Loucy (cell line): Measurements from ENCODE around the gene ITGB6.

Experiments
- H2AFZ ChIP-seq: fragments of 200-600 bp; sonication (generic); 2 replicates; pipeline ENCODE4 v1.6.0; 2016; ENCODE audit warnings: antibody characterized with exemption, mild to moderate bottlenecking, low read length, moderate library complexity
- H3F3A ChIP-seq: fragments of 200-600 bp; 2 replicates; pipeline ENCODE4 v1.6.0; 2016; ENCODE audit warnings: antibody characterized with exemption, low read depth, mild to moderate bottlenecking
- H3K27me3 ChIP-seq: fragments of 200-600 bp; sonication (generic); 2 replicates; pipeline ENCODE4 v1.6.1; 2014; ENCODE audit warnings: low read length, mild to moderate bottlenecking; ENCODE audit not compliant: insufficient read depth, poor library complexity, severe bottlenecking
- H3K36me3 ChIP-seq: fragments of 200-600 bp; sonication (generic); 2 replicates; pipeline ENCODE4 v1.6.1; 2016; ENCODE audit warnings: low read length; ENCODE audit not compliant: insufficient read depth
- H3K4me1 ChIP-seq: fragments of 200-600 bp; sonication (generic); 2 replicates; pipeline ENCODE4 v1.5.1; 2014; ENCODE audit warnings: low read length, mild to moderate bottlenecking; ENCODE audit not compliant: insufficient read depth, poor library complexity, severe bottlenecking
- H3K4me2 ChIP-seq: fragments of 200-600 bp; sonication (generic); 2 replicates; pipeline ENCODE4 v1.6.0; 2014; ENCODE audit warnings: antibody characterized with exemption, low read length, low read depth, mild to moderate bottlenecking; ENCODE audit not compliant: poor library complexity, severe bottlenecking
- H3K4me3 ChIP-seq: fragments of 200-600 bp; sonication (generic); 2 replicates; pipeline ENCODE4 v1.5.1; 2014; ENCODE audit warnings: low read length, mild to moderate bottlenecking, mixed read lengths; ENCODE audit not compliant: poor library complexity, severe bottlenecking
- H3K79me2 ChIP-seq: fragments of 200-600 bp; sonication (generic); 2 replicates; pipeline ENCODE4 v1.6.1; 2014; ENCODE audit warnings: low read length; ENCODE audit not compliant: insufficient read depth
- H3K9ac ChIP-seq: fragments of 200-600 bp; sonication (generic); 2 replicates; pipeline ENCODE4 v1.6.0; 2014; ENCODE audit warnings: mild to moderate bottlenecking, low read depth, low read length, moderate library complexity; ENCODE audit not compliant: poor library complexity, severe bottlenecking
- H3K9me2 ChIP-seq: fragments of 200-600 bp; sonication (generic); replicated peaks from 2 replicates; pipeline ENCODE4 v1.6.1; 2016; ENCODE audit warnings: low read depth, low read length, mixed read lengths
- H3K9me3 ChIP-seq: fragments of 200-600 bp; sonication (generic); 2 replicates; pipeline ENCODE4 v1.6.1; 2014; ENCODE audit warnings: mild to moderate bottlenecking, antibody characterized with exemption, low read length, low read depth; ENCODE audit not compliant: insufficient read depth
- H4K20me1 ChIP-seq: fragments of 200-600 bp; sonication (generic); 2 replicates; pipeline ENCODE4 v1.6.0; 2014; ENCODE audit warnings: antibody characterized with exemption, low read length, mild to moderate bottlenecking; ENCODE audit not compliant: insufficient read depth, poor library complexity, severe bottlenecking
- EZH2phosphoT487 ChIP-seq: fragments of 200-600 bp; IDR thresholded peaks from 2 replicates; pipeline ENCODE4 v1.6.1; 2018; ENCODE audit warnings: antibody characterized with exemption, mild to moderate bottlenecking, moderate library complexity, borderline replicate concordance
- TF ChIP-seq, protein P1 (sequence below): fragments of 200-600 bp; sonication (generic); conservative IDR thresholded peaks from 2 replicates; pipeline ENCODE4 v1.5.1; 2014; ENCODE audit warnings: mild to moderate bottlenecking, antibody characterized with exemption, low read length

Gene ITGB6

DNA sequence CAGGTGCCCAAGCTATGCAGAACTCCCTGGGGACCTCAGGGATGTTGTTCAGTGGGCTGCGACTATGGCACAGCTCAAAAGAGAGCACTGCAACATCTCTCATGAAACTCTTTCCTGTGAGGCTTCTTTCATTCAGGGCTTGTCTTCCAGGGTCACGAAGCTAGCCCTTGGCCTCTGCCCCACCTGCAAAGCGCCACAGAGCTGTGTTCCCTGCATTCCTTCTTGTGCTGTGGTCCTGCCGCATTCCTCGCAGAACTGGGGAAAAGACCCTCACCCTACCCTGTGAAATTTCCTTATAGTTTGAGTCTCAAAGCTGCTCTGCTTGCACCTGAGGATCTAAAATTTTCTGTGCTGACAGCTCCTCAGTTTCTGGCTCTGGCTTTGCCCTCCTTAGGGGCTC, 26.3 kb upstream of the ITGB6 start:
- no peak overlapping the region for H2AFZ ChIP-seq
- H3K4me1 ChIP-seq: peaks cover 32% of the 10 kb centered on the region
- H3K9me2 ChIP-seq: no peaks in the 10 kb centered on the region
- no peak overlapping the region for H3K4me3 ChIP-seq
- no peaks in the 10 kb centered on the region for H3K9me3 ChIP-seq
- no peaks in the 10 kb centered on the region for H3K79me2 ChIP-seq
- H3K36me3 ChIP-seq: no peaks in the 10 kb centered on the region
- H3F3A ChIP-seq: no peaks in the 10 kb centered on the region
- no peak overlapping the region for H3K4me2 ChIP-seq
- no peak overlapping the region for H3K9ac ChIP-seq
- no peak for TF ChIP-seq EZH2phosphoT487
- TF ChIP-seq, protein P1, sequence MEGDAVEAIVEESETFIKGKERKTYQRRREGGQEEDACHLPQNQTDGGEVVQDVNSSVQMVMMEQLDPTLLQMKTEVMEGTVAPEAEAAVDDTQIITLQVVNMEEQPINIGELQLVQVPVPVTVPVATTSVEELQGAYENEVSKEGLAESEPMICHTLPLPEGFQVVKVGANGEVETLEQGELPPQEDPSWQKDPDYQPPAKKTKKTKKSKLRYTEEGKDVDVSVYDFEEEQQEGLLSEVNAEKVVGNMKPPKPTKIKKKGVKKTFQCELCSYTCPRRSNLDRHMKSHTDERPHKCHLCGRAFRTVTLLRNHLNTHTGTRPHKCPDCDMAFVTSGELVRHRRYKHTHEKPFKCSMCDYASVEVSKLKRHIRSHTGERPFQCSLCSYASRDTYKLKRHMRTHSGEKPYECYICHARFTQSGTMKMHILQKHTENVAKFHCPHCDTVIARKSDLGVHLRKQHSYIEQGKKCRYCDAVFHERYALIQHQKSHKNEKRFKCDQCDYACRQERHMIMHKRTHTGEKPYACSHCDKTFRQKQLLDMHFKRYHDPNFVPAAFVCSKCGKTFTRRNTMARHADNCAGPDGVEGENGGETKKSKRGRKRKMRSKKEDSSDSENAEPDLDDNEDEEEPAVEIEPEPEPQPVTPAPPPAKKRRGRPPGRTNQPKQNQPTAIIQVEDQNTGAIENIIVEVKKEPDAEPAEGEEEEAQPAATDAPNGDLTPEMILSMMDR: no peak
- H3K27me3 ChIP-seq: no peaks in the 10 kb centered on the region
- no peaks in the 10 kb centered on the region for H4K20me1 ChIP-seq

DNA sequence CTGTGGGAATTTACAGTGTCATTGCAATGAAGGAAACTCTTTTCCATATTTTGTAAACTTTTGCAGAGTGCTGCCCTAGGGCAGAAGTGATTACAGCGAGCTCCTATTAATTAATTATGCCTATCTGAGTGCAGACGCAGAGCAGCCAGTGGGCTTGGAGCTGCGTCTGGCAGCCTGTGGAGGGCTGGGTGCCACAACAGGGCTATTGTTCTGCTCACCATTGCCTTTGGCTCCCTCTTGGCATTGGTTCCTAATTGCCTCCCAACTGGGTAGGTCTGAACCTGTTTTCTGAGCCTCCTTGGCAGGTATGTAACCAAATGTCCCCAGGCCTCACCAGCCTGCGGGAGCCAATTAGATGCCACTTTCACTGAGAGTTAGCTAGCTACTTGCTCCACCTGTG, 25.6 kb upstream of the ITGB6 start:
- Histone ChIP-seq H3K4me1 (peaks cover 35% of the 10 kb centered on the region), H3K9me3 (no peaks in the 10 kb centered on the region), H3K27me3 (no peaks in the 10 kb centered on the region), H3K4me3 (no peak overlapping the region), H3K9me2 (no peaks in the 10 kb centered on the region), H3K9ac (no peak overlapping the region), H2AFZ (no peak overlapping the region), H3F3A (no peaks in the 10 kb centered on the region), H3K36me3 (no peaks in the 10 kb centered on the region), H3K79me2 (no peaks in the 10 kb centered on the region), H3K4me2 (no peak overlapping the region), H4K20me1 (no peaks in the 10 kb centered on the region)
- TF ChIP-seq EZH2phosphoT487: no peak
- TF ChIP-seq, protein P1: no peak

DNA sequence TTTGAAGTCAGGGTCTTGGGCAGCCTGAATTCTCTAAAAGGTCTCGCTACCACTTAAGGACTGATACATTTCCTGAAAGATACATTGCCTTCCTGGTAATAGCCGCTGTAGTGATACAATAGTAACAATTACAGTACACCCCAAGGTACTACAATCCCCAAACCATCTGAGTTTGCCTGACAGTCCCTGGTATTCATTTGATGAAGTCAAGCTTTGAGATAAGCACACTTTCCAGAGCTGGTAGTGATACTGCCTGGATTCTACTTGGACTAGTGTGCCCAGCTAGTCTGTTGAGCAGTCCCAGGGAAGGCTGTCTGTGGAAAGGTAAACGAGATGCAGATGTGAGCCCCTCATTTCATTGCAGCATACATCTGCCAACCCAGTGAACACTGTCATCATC, 24.4 kb upstream of the ITGB6 start:
- Histone ChIP-seq H3K9me2 (no peaks in the 10 kb centered on the region), H4K20me1 (no peaks in the 10 kb centered on the region), H3K27me3 (no peaks in the 10 kb centered on the region), H3K4me2 (no peak overlapping the region), H3K4me1 (peaks cover 41% of the 10 kb centered on the region), H3K4me3 (no peak overlapping the region), H3K36me3 (no peaks in the 10 kb centered on the region), H3K79me2 (no peaks in the 10 kb centered on the region), H2AFZ (no peak overlapping the region), H3F3A (no peaks in the 10 kb centered on the region), H3K9me3 (no peaks in the 10 kb centered on the region), H3K9ac (no peak overlapping the region)
- TF ChIP-seq EZH2phosphoT487: no peak
- TF ChIP-seq, protein P1: no peak
